ENCODE measurements around the gene OSBPL5.

The OSBPL5 gene

GRCh38 chr11:3162410-3163240 is 2.5 kb downstream of the OSBPL5 start:
- FAIRE-seq = no peak

- FAIRE-seq = no peak
These were observed 3.2 kb downstream of the OSBPL5 start for GRCh38 chr11:3161720-3162409.

GRCh38 chr11:3161309-3161708 is 3.8 kb downstream of the OSBPL5 start:
- FAIRE-seq = no peak

GRCh38 chr11:3160252-3161031 is 4.7 kb downstream of the OSBPL5 start:
- no peak for FAIRE-seq

GRCh38 chr11:3159296-3160190 is 5.6 kb downstream of the OSBPL5 start:
- no peak for FAIRE-seq

- FAIRE-seq = no peak
These were observed 6.3 kb downstream of the OSBPL5 start for GRCh38 chr11:3158821-3159220.

GRCh38 chr11:3158131-3158591 is 6.9 kb downstream of the OSBPL5 start:
- no peak for FAIRE-seq

GRCh38 chr11:3157381-3158130 is 7.6 kb downstream of the OSBPL5 start:
- FAIRE-seq = no peak

- no peak for FAIRE-seq
These were observed 8.3 kb downstream of the OSBPL5 start for GRCh38 chr11:3156661-3157311.

GRCh38 chr11:3156282-3156660 is 8.8 kb downstream of the OSBPL5 start:
- FAIRE-seq = no peak

- no peak for FAIRE-seq
These were observed 9.3 kb downstream of the OSBPL5 start for GRCh38 chr11:3155691-3156258.

GRCh38 chr11:3155216-3155615 is 9.9 kb downstream of the OSBPL5 start:
- no peak for FAIRE-seq

GRCh38 chr11:3154001-3154599 is 11.0 kb downstream of the OSBPL5 start:
- FAIRE-seq = no peak

- no peak for FAIRE-seq
These were observed 11.7 kb downstream of the OSBPL5 start for GRCh38 chr11:3153291-3153861.

- FAIRE-seq = no peak
These were observed 12.5 kb downstream of the OSBPL5 start for GRCh38 chr11:3152471-3153110.

- no peak for FAIRE-seq
These were observed 14.4 kb downstream of the OSBPL5 start for GRCh38 chr11:3150726-3151125.

- no peak for FAIRE-seq
These were observed 15.3 kb downstream of the OSBPL5 start for GRCh38 chr11:3149852-3150188.

- no peak for FAIRE-seq
These were observed 15.9 kb downstream of the OSBPL5 start for GRCh38 chr11:3148990-3149851.

All from colon (tissue), 2 donors.